Spleen (tissue), 7 donors: Measurements from ENCODE around the gene SRRT.

Experiments
- POLR2A ChIP-seq, 3 donors: fragments of 450-650 bp; IDR thresholded peaks; one replicate each; pipeline ENCODE4 v1.5.1; 2017; ENCODE audit warnings: antibody characterized with exemption in 3 of 3, mild to moderate bottlenecking in 1 of 3
- TF ChIP-seq, protein P1 (sequence below), 11 experiments: fragments of 200-600 bp in 7 of 11; fragments of 450-650 bp in 4 of 11; sonication (generic) in 4 of 11; IDR thresholded peaks in 8 of 11; conservative IDR thresholded peaks in 3 of 11; 1 replicate in 7 of 11; 2 replicates in 4 of 11; pipeline versions ENCODE4 v1.4.0 to v1.8.0; 2016 to 2021; ENCODE audit warnings: antibody characterized with exemption in 11 of 11, inconsistent platforms in 4 of 11, mild to moderate bottlenecking in 1 of 11
- donor health status: DM: no; HTN: no; CAD: no; lungs with moderate emphysema.
- donor health status: DM: no; HTN: no; CAD: no.
- donor health status: DM: no; HTN: no; CAD: no.

DNA sequence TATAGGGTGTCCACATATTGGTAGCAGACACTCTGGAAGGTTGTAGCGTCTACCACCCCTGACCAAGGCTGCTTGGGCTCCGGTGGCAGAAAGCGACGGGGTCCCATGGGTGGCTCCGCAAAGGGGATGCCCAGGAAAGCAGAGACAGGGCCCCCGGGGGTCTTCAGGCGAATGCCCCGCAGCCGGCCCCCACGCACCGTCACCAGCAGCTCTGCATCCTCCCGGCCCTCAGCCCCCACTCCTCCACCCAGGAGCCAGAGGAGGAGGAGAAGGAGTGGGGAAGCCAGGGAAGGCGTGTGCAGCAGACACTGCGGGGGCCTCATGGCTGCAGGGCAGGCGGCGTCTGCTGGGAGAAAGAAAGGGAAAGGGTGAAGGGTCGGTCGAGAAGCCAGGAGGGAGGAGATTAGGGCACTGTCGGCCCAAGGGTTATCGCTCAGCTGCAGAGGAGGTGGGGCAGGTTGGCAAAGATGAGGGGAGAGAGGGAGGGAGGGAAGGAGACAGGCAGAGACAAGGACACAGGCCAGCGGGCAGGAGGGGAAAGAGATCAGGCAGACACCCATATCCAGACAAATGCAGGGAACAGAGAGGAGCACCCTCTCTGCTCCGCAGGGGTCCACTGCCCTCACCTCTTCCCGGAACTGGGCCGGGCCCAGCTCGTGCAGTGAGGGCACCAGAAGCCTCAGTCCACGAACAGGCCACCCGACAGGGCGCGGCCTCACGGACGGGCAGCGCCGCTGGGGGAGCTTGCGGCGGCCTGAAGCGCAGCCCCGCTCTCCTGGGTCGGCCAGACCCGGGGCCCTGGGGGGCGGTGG lies 19.2 kb downstream of the SRRT start:
- no peak for TF ChIP-seq POLR2A (IDR thresholded peaks at IDR 0.05)
- TF ChIP-seq, protein P1, sequence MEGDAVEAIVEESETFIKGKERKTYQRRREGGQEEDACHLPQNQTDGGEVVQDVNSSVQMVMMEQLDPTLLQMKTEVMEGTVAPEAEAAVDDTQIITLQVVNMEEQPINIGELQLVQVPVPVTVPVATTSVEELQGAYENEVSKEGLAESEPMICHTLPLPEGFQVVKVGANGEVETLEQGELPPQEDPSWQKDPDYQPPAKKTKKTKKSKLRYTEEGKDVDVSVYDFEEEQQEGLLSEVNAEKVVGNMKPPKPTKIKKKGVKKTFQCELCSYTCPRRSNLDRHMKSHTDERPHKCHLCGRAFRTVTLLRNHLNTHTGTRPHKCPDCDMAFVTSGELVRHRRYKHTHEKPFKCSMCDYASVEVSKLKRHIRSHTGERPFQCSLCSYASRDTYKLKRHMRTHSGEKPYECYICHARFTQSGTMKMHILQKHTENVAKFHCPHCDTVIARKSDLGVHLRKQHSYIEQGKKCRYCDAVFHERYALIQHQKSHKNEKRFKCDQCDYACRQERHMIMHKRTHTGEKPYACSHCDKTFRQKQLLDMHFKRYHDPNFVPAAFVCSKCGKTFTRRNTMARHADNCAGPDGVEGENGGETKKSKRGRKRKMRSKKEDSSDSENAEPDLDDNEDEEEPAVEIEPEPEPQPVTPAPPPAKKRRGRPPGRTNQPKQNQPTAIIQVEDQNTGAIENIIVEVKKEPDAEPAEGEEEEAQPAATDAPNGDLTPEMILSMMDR (IDR thresholded peaks at IDR 0.05 in 8 of 11, conservative IDR thresholded peaks at IDR 0.05 in 3 of 11), result no peak
